ENCODE results near the gene SMPD3.

- TF ChIP-seq EP300 (IDR thresholded peaks at IDR 0.05), result no peak
- no peak for TF ChIP-seq CEBPB (IDR thresholded peaks at IDR 0.05)
Measured at GRCh38 chr16:68481636-68482035, 33.3 kb upstream of the SMPD3 start.
